Uterus (tissue), 4 donors: ENCODE data around the gene ZFYVE27. TPM values are rescaled to one million over a fixed set of nuclear protein-coding genes. Genes with fewer than 3 reads are reported as not detected.

Source experiments
- DNase-seq, 2 donors: peaks; one replicate each; pipeline ENCODE4 v3.0.0-alpha.2; 2019 to 2020
- H3K27ac ChIP-seq, 2 donors: fragments of 200-600 bp; sonication (generic); 1 replicate in 1 of 2; 2 replicates in 1 of 2; pipeline ENCODE4 v1.5.1; 2016 to 2018
- H3K27me3 ChIP-seq, 2 donors: fragments of 200-600 bp; sonication (generic); one replicate each; pipeline ENCODE4 v1.5.1; 2018 to 2019; ENCODE audit warnings: control low read depth in 1 of 2
- H3K36me3 ChIP-seq, 2 donors: fragments of 200-600 bp; sonication (generic); one replicate each; pipeline ENCODE4 v1.5.1; 2019; ENCODE audit warnings: control low read depth in 1 of 2
- H3K4me1 ChIP-seq, 2 donors: fragments of 200-600 bp; sonication (generic); one replicate each; pipeline ENCODE4 v1.5.1; 2018 to 2019; ENCODE audit warnings: control low read depth in 1 of 2
- H3K4me3 ChIP-seq, 2 donors: fragments of 200-600 bp; sonication (generic); 1 replicate in 1 of 2; 2 replicates in 1 of 2; pipeline ENCODE4 v1.5.1; 2018 to 2019; ENCODE audit warnings: mild to moderate bottlenecking in 1 of 2
- H3K9me3 ChIP-seq, 2 donors: fragments of 200-600 bp; sonication (generic); one replicate each; pipeline ENCODE4 v1.5.1; 2019; ENCODE audit warnings: control low read depth in 1 of 2
- POLR2A ChIP-seq, 2 donors: fragments of 450-650 bp; IDR thresholded peaks; one replicate each; pipeline ENCODE4 v1.6.1; 2016; ENCODE audit warnings: antibody characterized with exemption in 2 of 2, mild to moderate bottlenecking in 1 of 2, moderate library complexity in 1 of 2
- intact Hi-C: fragments of 100-400 bp; cut with DNase I; formaldehyde crosslinking; loops from one replicate; pipeline ENCODE4 v1.15.1; 2023; ENCODE audit warnings: low total_unique reads
- total RNA-seq, 4 donors: library from RNA; depleted of rRNA in 3 of 4; stranded (reverse); fragments of >200 nt in 3 of 4; gene quantifications; one replicate each; pipeline versions ENCODE4 v1.1.0 to v1.2.4, GENCODE V29; 2014 to 2023
- TF ChIP-seq, protein P1 (sequence below), 4 experiments: fragments of 200-600 bp in 2 of 4; fragments of 450-650 bp in 2 of 4; sonication (generic) in 2 of 4; IDR thresholded peaks; one replicate each; pipeline ENCODE4 v1.5.1; 2016 to 2019; ENCODE audit warnings: antibody characterized with exemption in 4 of 4, mild to moderate bottlenecking in 2 of 4, moderate library complexity in 1 of 4
- donor health status: DM: yes; HTN: yes; CAD: no.

ZFYVE27 gene
- total RNA-seq, 4 donors from 2014 or later = 2.8 to 32.3 (median 16.7) TPM

DNA sequence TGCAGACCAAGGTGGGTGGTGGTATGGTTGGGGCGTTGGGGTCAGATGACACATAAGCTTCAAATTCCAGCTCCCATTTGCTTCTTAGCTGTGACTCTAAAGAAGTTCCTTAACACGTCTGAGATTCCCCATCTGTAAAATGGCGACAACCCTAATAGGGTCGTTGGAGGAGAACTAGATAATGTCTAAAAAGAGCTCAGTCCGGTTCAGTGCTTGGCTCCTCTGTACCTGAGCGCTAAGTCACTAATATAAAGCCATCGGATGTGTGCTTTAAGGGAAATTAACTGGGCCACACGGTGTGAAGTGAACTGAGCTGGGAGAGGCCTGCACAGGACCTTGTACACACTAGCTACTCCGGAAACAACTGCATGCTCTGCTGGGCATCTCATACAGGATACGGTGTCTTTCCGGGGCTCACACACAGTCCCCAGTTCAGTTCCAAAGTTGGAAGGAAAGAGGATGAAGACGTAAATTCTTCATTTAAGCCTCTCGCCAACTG, 476 bp upstream of the ZFYVE27 start:
- DNase-seq = no peak
- peaks cover 5 to 9% of the 10 kb centered on the region in 2 donors for H3K4me1 ChIP-seq
- H3K27me3 ChIP-seq = no peaks in the 10 kb centered on the region
- TF ChIP-seq POLR2A (IDR thresholded peaks at IDR 0.05) = no peak
- TF ChIP-seq, protein P1, sequence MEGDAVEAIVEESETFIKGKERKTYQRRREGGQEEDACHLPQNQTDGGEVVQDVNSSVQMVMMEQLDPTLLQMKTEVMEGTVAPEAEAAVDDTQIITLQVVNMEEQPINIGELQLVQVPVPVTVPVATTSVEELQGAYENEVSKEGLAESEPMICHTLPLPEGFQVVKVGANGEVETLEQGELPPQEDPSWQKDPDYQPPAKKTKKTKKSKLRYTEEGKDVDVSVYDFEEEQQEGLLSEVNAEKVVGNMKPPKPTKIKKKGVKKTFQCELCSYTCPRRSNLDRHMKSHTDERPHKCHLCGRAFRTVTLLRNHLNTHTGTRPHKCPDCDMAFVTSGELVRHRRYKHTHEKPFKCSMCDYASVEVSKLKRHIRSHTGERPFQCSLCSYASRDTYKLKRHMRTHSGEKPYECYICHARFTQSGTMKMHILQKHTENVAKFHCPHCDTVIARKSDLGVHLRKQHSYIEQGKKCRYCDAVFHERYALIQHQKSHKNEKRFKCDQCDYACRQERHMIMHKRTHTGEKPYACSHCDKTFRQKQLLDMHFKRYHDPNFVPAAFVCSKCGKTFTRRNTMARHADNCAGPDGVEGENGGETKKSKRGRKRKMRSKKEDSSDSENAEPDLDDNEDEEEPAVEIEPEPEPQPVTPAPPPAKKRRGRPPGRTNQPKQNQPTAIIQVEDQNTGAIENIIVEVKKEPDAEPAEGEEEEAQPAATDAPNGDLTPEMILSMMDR (IDR thresholded peaks at IDR 0.05) = no peak
- no peaks in the 10 kb centered on the region for H3K36me3 ChIP-seq
- no peaks in the 10 kb centered on the region for H3K9me3 ChIP-seq
- peak overlapping the region; percentile 78 to 86 for H3K27ac ChIP-seq
- H3K4me3 ChIP-seq = peak overlapping the region; percentile 86 to 94
- intact Hi-C loops = no loop called here

DNA sequence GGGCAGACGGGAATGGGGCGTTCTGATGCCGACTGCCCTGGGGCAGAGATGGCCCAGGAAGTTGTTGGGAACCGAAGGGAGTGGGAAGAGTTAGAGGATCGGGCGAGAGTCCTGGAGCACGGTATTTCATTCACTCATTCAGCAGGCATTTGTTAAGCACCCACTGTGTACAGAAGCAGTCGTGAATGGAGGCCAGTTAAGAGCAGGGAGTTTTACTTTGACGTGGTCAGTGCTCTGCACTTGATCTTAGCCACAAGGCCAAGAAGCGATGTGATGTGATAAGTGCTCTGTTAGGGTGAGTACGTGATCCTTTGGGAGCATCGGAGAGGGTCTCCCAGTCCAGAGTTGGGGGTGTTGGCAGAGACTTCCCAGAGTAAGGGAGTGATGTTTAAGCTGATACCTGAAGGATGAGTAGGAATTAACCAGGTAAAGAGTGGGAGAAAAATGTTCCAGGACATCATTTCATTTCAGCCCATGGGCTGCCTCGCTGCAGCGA, 890 bp downstream of the ZFYVE27 start:
- no peaks in the 10 kb centered on the region for H3K27me3 ChIP-seq
- intact Hi-C loops = no loop called here
- H3K4me3 ChIP-seq = peak overlapping the region; percentile 86 to 94
- peaks cover 5 to 9% of the 10 kb centered on the region in 2 donors for H3K4me1 ChIP-seq
- H3K9me3 ChIP-seq = no peaks in the 10 kb centered on the region
- DNase-seq = no peak
- peak overlapping the region; percentile 78 to 86 for H3K27ac ChIP-seq
- H3K36me3 ChIP-seq = no peaks in the 10 kb centered on the region
- TF ChIP-seq, protein P1 (IDR thresholded peaks at IDR 0.05) = no peak
- no peak for TF ChIP-seq POLR2A (IDR thresholded peaks at IDR 0.05)

DNA sequence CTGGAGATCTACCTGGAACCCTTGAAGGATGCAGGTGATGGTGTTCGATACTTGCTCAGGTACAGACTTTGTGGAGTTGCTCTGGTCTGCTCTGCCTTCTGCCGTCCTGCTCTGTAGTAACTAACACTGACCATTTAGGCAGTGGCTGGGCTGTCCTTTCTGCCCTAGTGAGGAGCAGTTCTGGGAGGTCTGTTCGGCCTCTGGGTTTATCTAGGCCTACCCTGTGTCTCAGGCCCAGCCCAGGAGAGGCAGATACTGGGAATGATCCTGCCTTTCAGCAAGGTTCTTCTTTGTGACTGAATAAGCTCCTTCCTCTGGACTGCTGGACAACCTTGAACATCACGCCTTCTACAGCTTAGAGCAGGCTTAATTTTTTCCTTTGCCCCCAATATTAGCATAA, 1.7 kb downstream of the ZFYVE27 start:
- Histone ChIP-seq H3K36me3 (no peaks in the 10 kb centered on the region), H3K9me3 (no peaks in the 10 kb centered on the region), H3K4me1 (peaks cover 5 to 9% of the 10 kb centered on the region in 2 donors), H3K27me3 (no peaks in the 10 kb centered on the region), H3K27ac (no peak overlapping the region), H3K4me3 (no peak overlapping the region)
- TF ChIP-seq, protein P1 (IDR thresholded peaks at IDR 0.05) = no peak
- TF ChIP-seq POLR2A (IDR thresholded peaks at IDR 0.05) = no peak
- no peak for DNase-seq
- intact Hi-C loops = no loop called here

DNA sequence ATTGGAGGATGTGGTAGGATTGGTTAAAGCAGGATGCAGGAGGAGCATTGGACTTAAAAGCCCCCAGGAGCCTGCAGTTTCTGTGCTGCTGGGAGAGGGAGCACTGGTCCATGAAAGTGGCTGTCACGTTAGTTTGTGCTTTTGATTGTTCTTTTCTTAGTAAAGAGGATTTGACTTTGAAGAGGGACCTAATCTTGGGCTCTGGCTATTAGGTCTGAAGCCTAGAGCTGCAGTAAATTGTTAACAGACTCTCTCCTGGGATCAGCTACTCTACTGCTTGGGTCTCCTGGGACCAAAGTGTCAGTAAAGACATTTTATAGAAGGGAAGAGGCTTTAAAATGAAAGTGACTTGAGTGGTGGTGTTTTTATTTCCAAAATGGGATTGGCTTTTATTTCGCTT, 3.7 kb downstream of the ZFYVE27 start:
- no peak for TF ChIP-seq POLR2A (IDR thresholded peaks at IDR 0.05)
- TF ChIP-seq, protein P1 (IDR thresholded peaks at IDR 0.05) = no peak
- no peak for DNase-seq
- Histone ChIP-seq H3K27ac (no peak overlapping the region), H3K9me3 (no peaks in the 10 kb centered on the region), H3K27me3 (no peaks in the 10 kb centered on the region), H3K4me3 (no peak overlapping the region), H3K36me3 (no peaks in the 10 kb centered on the region), H3K4me1 (peaks cover 5 to 9% of the 10 kb centered on the region in 2 donors)
- intact Hi-C loops = no loop called here

DNA sequence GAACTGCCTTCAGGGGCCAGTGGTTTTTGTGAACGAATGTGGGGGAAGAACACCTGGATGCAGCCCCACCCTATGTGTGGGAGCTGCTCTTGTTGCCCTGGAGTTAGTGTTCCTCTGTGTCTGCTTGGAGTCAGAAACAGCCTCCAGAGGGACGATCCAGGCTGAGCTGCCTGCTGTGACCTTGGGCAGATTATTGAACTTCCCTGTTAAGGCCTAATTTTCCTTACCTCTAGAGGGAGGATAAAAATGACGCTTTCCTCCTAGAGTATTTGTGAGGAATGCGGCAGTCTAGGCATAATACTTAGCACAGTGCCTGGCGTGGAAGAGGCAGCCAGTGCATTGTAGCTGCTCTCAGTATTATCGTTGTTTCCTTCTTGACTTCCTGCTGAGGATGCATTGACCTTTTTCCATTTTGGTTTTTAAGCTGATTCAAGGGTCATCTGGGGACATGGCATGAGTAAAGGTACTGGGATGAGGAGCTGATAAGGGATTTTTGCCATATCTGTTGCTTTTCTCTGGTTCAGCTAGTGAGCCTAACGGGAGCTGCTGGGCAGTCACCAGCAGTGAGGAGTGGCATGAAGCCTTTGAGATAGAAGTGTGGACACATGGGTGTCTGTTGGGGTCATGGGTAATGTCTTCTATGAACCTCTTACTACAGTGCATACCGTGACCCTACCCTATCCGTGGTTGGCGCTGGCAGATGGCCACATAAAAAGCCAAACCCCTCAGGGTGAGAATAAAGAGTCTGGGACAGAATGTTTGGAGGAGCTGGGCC, 6.4 kb downstream of the ZFYVE27 start:
- TF ChIP-seq, protein P1 (IDR thresholded peaks at IDR 0.05) = no peak
- no peak for TF ChIP-seq POLR2A (IDR thresholded peaks at IDR 0.05)
- H3K4me1 ChIP-seq = peaks cover 3 to 4% of the 10 kb centered on the region in 2 donors

More for the DNA sequence above, 6.4 kb downstream of the ZFYVE27 start:
- Histone ChIP-seq H3K36me3 (no peaks in the 10 kb centered on the region), H3K27me3 (no peaks in the 10 kb centered on the region), H3K4me3 (no peak overlapping the region), H3K9me3 (no peaks in the 10 kb centered on the region), H3K27ac (no peak overlapping the region)
- intact Hi-C loops = no loop called here
- DNase-seq = no peak
